HepG2 (cell line): ENCODE measurements around the gene CMKLR1. TPM values are rescaled to one million over a fixed set of nuclear protein-coding genes. Genes with fewer than 3 reads are reported as not detected.

Experiments used
- ATAC-seq: fragments of 200-7000 bp; cut with Tn5 transposase; 3 replicates; pipeline ENCODE4 v1.9.1; 2020; ENCODE audit warnings: mild to moderate bottlenecking, moderate library complexity
- BruUV-seq: library from RNA; stranded (reverse); fragments of 400-500 nt; replicated peaks from 2 replicates; lab custom pipeline; 2021; lab: Mats Ljungman, UMichigan
- CTCF ChIA-PET: fragments of 300-600 bp; formaldehyde crosslinking; extraction: SDS; loops from one replicate; lab custom pipeline; 2021; ENCODE audit warnings: low total read pairs, inconsistent platforms, low intra/inter-chr PET ratio; lab: Yijun Ruan, JAX
- POLR2A ChIA-PET: fragments of 350-600 bp; sonication (Branson Sonifier 250); formaldehyde crosslinking; loops from one replicate; lab custom pipeline; 2020; ENCODE audit warnings: antibody characterized with exemption, inconsistent platforms; lab: Yijun Ruan, JAX
- DNase-seq: peaks from one replicate; pipeline ENCODE4 v3.0.0-alpha.2; 2015; ENCODE audit warnings: low spot score
- FAIRE-seq: peaks from 3 replicates; lab custom pipeline; 2011; peaks lifted over from hg19 to GRCh38; lab: Jason Lieb, UNC
- H2AFZ ChIP-seq: one replicate; pipeline ENCODE4 v1.6.1; 2011; ENCODE audit warnings: low read length, inconsistent platforms
- H3K27ac ChIP-seq: fragments of 300-600 bp; 3 replicates; pipeline ENCODE4 v1.8.0; 2011; ENCODE audit warnings: mixed run types, mild to moderate bottlenecking, mixed read lengths, low read length, inconsistent platforms; ENCODE audit not compliant: insufficient read depth; ENCODE audit errors: extremely low read length
- H3K27me3 ChIP-seq, 2 experiments: fragments of 200-600 bp in 1 of 2; 2 replicates in 1 of 2; 3 replicates in 1 of 2; pipeline versions ENCODE4 v1.6.0 to v1.8.0; 2011; ENCODE audit warnings: low read length in 2 of 2, mild to moderate bottlenecking in 2 of 2, moderate library complexity in 2 of 2, inconsistent platforms in 1 of 2; ENCODE audit not compliant: insufficient read depth in 2 of 2, control insufficient read depth in 1 of 2
- H3K36me3 ChIP-seq, 2 experiments: fragments of 200-600 bp in 1 of 2; replicated peaks in 1 of 2; 2 replicates in 1 of 2; 3 replicates in 1 of 2; pipeline versions ENCODE4 v1.5.1 to v1.8.0; 2011; ENCODE audit warnings: low read length in 2 of 2, inconsistent platforms in 1 of 2; ENCODE audit not compliant: insufficient read depth in 2 of 2, control insufficient read depth in 1 of 2
- H3K4me1 ChIP-seq: 2 replicates; pipeline ENCODE4 v1.5.1; 2012; ENCODE audit warnings: low read length, inconsistent platforms; ENCODE audit not compliant: insufficient read depth
- H3K4me2 ChIP-seq: 2 replicates; pipeline ENCODE4 v1.6.0; 2011; ENCODE audit warnings: low read depth, low read length, inconsistent platforms
- H3K4me3 ChIP-seq, 3 experiments: fragments of 200-600 bp in 1 of 3; sonication (generic), shearing (Covaris generic) in 1 of 3; replicated peaks in 1 of 3; 2 replicates each; pipeline ENCODE4 v1.5.1; 2011 to 2016; ENCODE audit warnings: low read length in 3 of 3, inconsistent platforms in 2 of 3, low read depth in 2 of 3, mild to moderate bottlenecking in 2 of 3, control low read depth in 1 of 3, mixed read lengths in 1 of 3; ENCODE audit not compliant: insufficient read depth in 1 of 3
- H3K79me2 ChIP-seq: one replicate; pipeline ENCODE4 v1.6.1; 2011; ENCODE audit warnings: low read length, inconsistent platforms; ENCODE audit not compliant: insufficient read depth
- H3K9ac ChIP-seq: 2 replicates; pipeline ENCODE4 v1.6.0; 2011; ENCODE audit warnings: mild to moderate bottlenecking, low read depth, low read length, inconsistent platforms; ENCODE audit not compliant: insufficient read depth
- H3K9me3 ChIP-seq: 2 replicates; pipeline ENCODE4 v1.5.1; 2012; ENCODE audit warnings: mild to moderate bottlenecking, low read length
- H4K20me1 ChIP-seq: 2 replicates; pipeline ENCODE4 v1.6.0; 2011; ENCODE audit warnings: inconsistent platforms, mild to moderate bottlenecking, low read length, moderate library complexity; ENCODE audit not compliant: insufficient read depth
- ATF7 ChIP-seq, 2 experiments: fragments of 450-650 bp in 1 of 2; sonication (generic) in 1 of 2; formaldehyde crosslinking in 1 of 2; IDR thresholded peaks; 2 replicates each; pipeline versions ENCODE4 v1.4.0 to v1.6.1; 2016 to 2020; ENCODE audit warnings: antibody characterized with exemption in 1 of 2, mild to moderate bottlenecking in 1 of 2, missing genetic modification reagents in 1 of 2
- HNRNPLL ChIP-seq: fragments of 200-400 bp; formaldehyde crosslinking; IDR thresholded peaks from 2 replicates; pipeline ENCODE4 v1.6.1; 2017; ENCODE audit warnings: mild to moderate bottlenecking, low read depth, low read length; ENCODE audit not compliant: poor library complexity, severe bottlenecking
- ZFP41 ChIP-seq: sonication (generic); formaldehyde crosslinking; IDR thresholded peaks from 2 replicates; pipeline ENCODE4 v1.4.0; 2020; ENCODE audit warnings: mild to moderate bottlenecking, missing genetic modification reagents, borderline replicate concordance
- ZNF556 ChIP-seq: sonication (generic); formaldehyde crosslinking; IDR thresholded peaks from 2 replicates; pipeline ENCODE4 v1.4.0; 2020; ENCODE audit warnings: mild to moderate bottlenecking, missing genetic modification reagents, borderline replicate concordance
- ZNF839 ChIP-seq: sonication (generic); formaldehyde crosslinking; IDR thresholded peaks from 2 replicates; pipeline ENCODE4 v1.4.0; 2020; ENCODE audit warnings: missing genetic modification reagents, mild to moderate bottlenecking, borderline replicate concordance
- ZSCAN12 ChIP-seq: sonication (generic); formaldehyde crosslinking; IDR thresholded peaks from 2 replicates; pipeline ENCODE4 v1.9.0; 2021; ENCODE audit warnings: mild to moderate bottlenecking, missing genetic modification reagents
- WGBS: methylation state at CpG from one replicate; pipeline ENCODE4 v1.1.6; 2017; ENCODE audit warnings: low lambda C conversion rate; 5-methylcytosine and 5-hydroxymethylcytosine counted together
- in situ Hi-C: cut with HindIII; loops from 2 replicates; pipeline ENCODE4 v1.10.0; 2017; ENCODE audit warnings: low pct_unique_long_range_greater_than_20kb; ENCODE audit not compliant: extremely low pct_ligation_motif_present
- intact Hi-C: fragments of 100-400 bp; cut with micrococcal nuclease; formaldehyde crosslinking; loops from one replicate; pipeline ENCODE4 v1.10.0; 2022; ENCODE audit not compliant: unreplicated experiment
- polyA plus RNA-seq, 8 experiments: library from polyadenylated mRNA; depleted of rRNA in 3 of 8; stranded (reverse) in 7 of 8; unstranded in 1 of 8; fragments of >200 nt; fragmentation: Illumina TruSeq in 4 of 8; extraction: Trizol in 4 of 8; gene quantifications; 2 replicates each; pipeline versions ENCODE4 v1.2.1 to v1.2.3, GENCODE V29; 2011 to 2016; ENCODE audit warnings: low read depth in 4 of 8, missing spikeins in 1 of 8, mixed read lengths in 1 of 8; ENCODE audit not compliant: insufficient read depth in 1 of 8
- total RNA-seq, 5 experiments: library from RNA; depleted of rRNA; stranded (reverse); fragments of >200 nt; fragmentation: Illumina TruSeq; extraction: Trizol; gene quantifications; 2 replicates each; pipeline ENCODE4 v1.2.3, GENCODE V29; 2016; ENCODE audit warnings: low read depth in 1 of 5
- TF ChIP-seq, protein P1 (sequence below): sonication (generic); formaldehyde crosslinking; IDR thresholded peaks from 2 replicates; pipeline ENCODE4 v1.4.0; 2020; ENCODE audit warnings: missing genetic modification reagents, borderline replicate concordance
- TF ChIP-seq, protein P2 (sequence below): IDR thresholded peaks from 2 replicates; pipeline ENCODE4 v1.6.1; 2016
- TF ChIP-seq, protein P3 (sequence below): sonication (generic); formaldehyde crosslinking; IDR thresholded peaks from 2 replicates; pipeline ENCODE4 v1.4.0; 2020; ENCODE audit warnings: low read depth, mild to moderate bottlenecking, missing genetic modification reagents

Gene CMKLR1
- total and polyA plus RNA-seq, 2 of the 13 experiments (the other 11 are each of a cell fraction or from before 2014, with no cell fraction given) = not detected

DNA sequence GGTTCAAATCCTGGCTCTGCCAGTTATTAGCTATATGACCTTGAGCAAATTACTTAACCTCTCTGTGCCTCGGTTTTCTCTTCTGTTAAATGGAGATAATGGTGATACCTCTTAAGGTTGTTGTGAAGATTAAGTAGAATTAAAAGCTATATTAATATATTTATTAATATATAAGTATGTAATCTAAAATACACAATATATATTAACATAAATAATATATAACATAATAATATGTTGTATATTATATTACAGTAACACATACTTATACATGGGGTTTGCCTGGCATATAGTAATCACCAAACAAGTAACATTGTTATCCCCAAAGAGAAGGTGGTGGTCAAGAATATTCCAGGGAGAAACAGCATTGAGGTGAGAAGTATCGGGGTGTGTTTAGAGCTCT is 92.0 kb downstream of the CMKLR1 start:
- Histone ChIP-seq H3K9me3 (no peaks in the 10 kb centered on the region), H3K4me2 (no peak overlapping the region), H4K20me1 (no peaks in the 10 kb centered on the region), H3K27ac (no peak overlapping the region), H3K79me2 (no peaks in the 10 kb centered on the region), H3K4me3 (no peak overlapping the region), H2AFZ (no peak overlapping the region), H3K9ac (no peak overlapping the region), H3K27me3 (peaks cover 0 to 4% of the 10 kb centered on the region in 2 experiments; a peak in 3 of 5 replicates), H3K36me3 (no peaks in the 10 kb centered on the region), H3K4me1 (no peaks in the 10 kb centered on the region)
- ATAC-seq (no peak), FAIRE-seq (no peak), DNase-seq (no peak)
- ChIA-PET POLR2A (no interaction called here), CTCF (no interaction called here)
- in situ Hi-C loops (no loop called here), intact Hi-C loops (no loop called here)
- WGBS = 0% methylated on average over 2 of the region's 2 CpGs
- TF ChIP-seq HNRNPLL = no peak
- TF ChIP-seq, protein P1, sequence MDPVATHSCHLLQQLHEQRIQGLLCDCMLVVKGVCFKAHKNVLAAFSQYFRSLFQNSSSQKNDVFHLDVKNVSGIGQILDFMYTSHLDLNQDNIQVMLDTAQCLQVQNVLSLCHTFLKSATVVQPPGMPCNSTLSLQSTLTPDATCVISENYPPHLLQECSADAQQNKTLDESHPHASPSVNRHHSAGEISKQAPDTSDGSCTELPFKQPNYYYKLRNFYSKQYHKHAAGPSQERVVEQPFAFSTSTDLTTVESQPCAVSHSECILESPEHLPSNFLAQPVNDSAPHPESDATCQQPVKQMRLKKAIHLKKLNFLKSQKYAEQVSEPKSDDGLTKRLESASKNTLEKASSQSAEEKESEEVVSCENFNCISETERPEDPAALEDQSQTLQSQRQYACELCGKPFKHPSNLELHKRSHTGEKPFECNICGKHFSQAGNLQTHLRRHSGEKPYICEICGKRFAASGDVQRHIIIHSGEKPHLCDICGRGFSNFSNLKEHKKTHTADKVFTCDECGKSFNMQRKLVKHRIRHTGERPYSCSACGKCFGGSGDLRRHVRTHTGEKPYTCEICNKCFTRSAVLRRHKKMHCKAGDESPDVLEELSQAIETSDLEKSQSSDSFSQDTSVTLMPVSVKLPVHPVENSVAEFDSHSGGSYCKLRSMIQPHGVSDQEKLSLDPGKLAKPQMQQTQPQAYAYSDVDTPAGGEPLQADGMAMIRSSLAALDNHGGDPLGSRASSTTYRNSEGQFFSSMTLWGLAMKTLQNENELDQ = no peak
- no TSS peak for BruUV-seq

DNA sequence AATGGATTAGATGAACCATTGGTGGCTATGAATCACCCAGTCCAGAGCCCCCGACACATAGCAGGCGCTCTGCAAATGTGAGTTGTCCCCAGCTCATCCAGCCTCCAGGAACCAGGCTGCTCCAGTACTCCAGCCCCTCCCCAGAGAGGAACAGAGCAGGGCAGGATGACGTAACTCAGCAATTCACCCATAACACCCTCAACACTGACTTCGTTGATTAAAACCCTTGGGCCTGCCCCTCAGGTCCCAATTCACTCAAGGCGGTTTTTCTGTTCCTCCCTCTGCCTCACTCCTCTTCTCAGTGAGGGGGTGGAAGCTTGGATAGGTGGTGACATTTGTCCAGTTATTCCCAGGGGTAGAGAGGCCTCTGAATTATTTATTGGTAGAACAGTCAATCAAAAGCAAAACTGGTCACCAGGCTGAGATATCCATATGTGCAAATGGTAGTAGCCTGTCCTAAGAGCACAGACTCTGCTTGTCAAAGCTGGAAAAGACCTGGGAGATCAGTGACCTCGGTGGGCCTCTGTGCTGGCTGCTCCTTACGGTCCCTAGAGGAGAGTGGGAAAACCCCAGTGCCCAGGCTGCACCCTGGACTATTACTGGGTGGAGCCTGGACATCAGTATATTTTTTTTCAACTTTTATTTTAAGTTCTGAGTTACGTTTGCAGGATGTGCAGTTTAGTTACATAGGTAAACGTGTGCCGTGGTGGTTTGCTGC is 97.0 kb downstream of the CMKLR1 start:
- DNase-seq = no peak
- no peaks in the 10 kb centered on the region for H3K79me2 ChIP-seq
- TF ChIP-seq, protein P2, sequence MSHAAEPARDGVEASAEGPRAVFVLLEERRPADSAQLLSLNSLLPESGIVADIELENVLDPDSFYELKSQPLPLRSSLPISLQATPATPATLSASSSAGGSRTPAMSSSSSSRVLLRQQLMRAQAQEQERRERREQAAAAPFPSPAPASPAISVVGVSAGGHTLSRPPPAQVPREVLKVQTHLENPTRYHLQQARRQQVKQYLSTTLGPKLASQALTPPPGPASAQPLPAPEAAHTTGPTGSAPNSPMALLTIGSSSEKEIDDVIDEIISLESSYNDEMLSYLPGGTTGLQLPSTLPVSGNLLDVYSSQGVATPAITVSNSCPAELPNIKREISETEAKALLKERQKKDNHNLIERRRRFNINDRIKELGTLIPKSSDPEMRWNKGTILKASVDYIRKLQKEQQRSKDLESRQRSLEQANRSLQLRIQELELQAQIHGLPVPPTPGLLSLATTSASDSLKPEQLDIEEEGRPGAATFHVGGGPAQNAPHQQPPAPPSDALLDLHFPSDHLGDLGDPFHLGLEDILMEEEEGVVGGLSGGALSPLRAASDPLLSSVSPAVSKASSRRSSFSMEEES (CRISPR knock-in tag) = no peak
- TF ChIP-seq ATF7 (IDR thresholded peaks at IDR 0.05) = peak; percentile 66
- TF ChIP-seq ATF7 (CRISPR knock-in tag; IDR thresholded peaks at IDR 0.05) = no peak
- no peak for TF ChIP-seq ZNF839
- no peak for TF ChIP-seq ZSCAN12 (CRISPR knock-in tag)
- TF ChIP-seq, protein P3, sequence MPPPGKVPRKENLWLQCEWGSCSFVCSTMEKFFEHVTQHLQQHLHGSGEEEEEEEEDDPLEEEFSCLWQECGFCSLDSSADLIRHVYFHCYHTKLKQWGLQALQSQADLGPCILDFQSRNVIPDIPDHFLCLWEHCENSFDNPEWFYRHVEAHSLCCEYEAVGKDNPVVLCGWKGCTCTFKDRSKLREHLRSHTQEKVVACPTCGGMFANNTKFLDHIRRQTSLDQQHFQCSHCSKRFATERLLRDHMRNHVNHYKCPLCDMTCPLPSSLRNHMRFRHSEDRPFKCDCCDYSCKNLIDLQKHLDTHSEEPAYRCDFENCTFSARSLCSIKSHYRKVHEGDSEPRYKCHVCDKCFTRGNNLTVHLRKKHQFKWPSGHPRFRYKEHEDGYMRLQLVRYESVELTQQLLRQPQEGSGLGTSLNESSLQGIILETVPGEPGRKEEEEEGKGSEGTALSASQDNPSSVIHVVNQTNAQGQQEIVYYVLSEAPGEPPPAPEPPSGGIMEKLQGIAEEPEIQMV = no peak
- no peak for TF ChIP-seq ZNF556 (CRISPR knock-in tag)
- no peak for TF ChIP-seq ZFP41 (CRISPR knock-in tag)
- H3K4me2 ChIP-seq = no peak overlapping the region
- FAIRE-seq = no peak
- ChIA-PET CTCF (no interaction called here), POLR2A (no interaction called here)
- BruUV-seq = no TSS peak
- H2AFZ ChIP-seq = no peak overlapping the region
- ATAC-seq = no peak
- no peaks in the 10 kb centered on the region for H4K20me1 ChIP-seq
- intact Hi-C loops = no loop called here
- no peak overlapping the region for H3K27ac ChIP-seq
- no peaks in the 10 kb centered on the region for H3K4me1 ChIP-seq
- H3K36me3 ChIP-seq = no peaks in the 10 kb centered on the region
- no peak overlapping the region for H3K4me3 ChIP-seq
- no peaks in the 10 kb centered on the region for H3K27me3 ChIP-seq
- in situ Hi-C loops = no loop called here
- no peak overlapping the region for H3K9ac ChIP-seq
- no peaks in the 10 kb centered on the region for H3K9me3 ChIP-seq
- 10% methylated on average over 8 of the region's 10 CpGs for WGBS
